Lower lobe of right lung (tissue), 1 donor: ENCODE data around the gene TMEM138. TPM values are rescaled to one million over a fixed set of nuclear protein-coding genes. Genes with fewer than 3 reads are reported as not detected.

Source experiments
- total RNA-seq: library from RNA; stranded (reverse); fragmentation: NEBNext Ultra II Directional; extraction: Animal tissue kit (Norgen Biotek cat#: 25700); gene quantifications from one replicate; pipeline ENCODE4 v1.2.1, GENCODE V29; 2021
- donor health status: DM: no; HTN: yes; CAD: no; lungs with severe emphysema.

The TMEM138 gene
- total RNA-seq, 1 donor from 2014 or later: 38.9 TPM

Other genes starting within 250 kb of the TMEM138 start
- gene VPS37C, start 200.9 kb upstream of the TMEM138 start, total RNA-seq: 39.7 TPM
- 1.3 TPM for gene PGA3, start 158.9 kb upstream of the TMEM138 start, total RNA-seq
- gene PGA4, start 140.0 kb upstream of the TMEM138 start, total RNA-seq: 0.83 TPM
- 0.32 TPM for gene PGA5, start 121.2 kb upstream of the TMEM138 start, total RNA-seq
- gene VWCE, start 67.1 kb upstream of the TMEM138 start, total RNA-seq: 1.2 TPM
- gene DDB1, start 29.3 kb upstream of the TMEM138 start, total RNA-seq: 122 TPM
- 35.0 TPM for gene TKFC, start 29.1 kb upstream of the TMEM138 start, total RNA-seq
- gene CYB561A3, start 492 bp upstream of the TMEM138 start, total RNA-seq: 47.2 TPM
- gene TMEM216, start 30.2 kb downstream of the TMEM138 start, total RNA-seq: 11.9 TPM
- gene CPSF7, start 67.6 kb downstream of the TMEM138 start, total RNA-seq: 69.8 TPM
- 35.2 TPM for gene SDHAF2, start 67.8 kb downstream of the TMEM138 start, total RNA-seq
- 6.4 TPM for gene LRRC10B, start 146.4 kb downstream of the TMEM138 start, total RNA-seq
- 3.8 TPM for gene SYT7, start 218.7 kb downstream of the TMEM138 start, total RNA-seq